GM21619 (cell line): ENCODE measurements around the gene OR2W3.

Experiments used
- ATAC-seq: cut with Tn5 transposase; IDR thresholded peaks from one replicate; pipeline ENCODE4 v1.9.1; 2021; ENCODE audit not compliant: unreplicated experiment

Gene OR2W3

GRCh38 chr1:247895163-247895637, at the start of gene OR2W3:
Gene OR2W3, plus strand, starts transcription at chr1:247895587. Its CDS starts 0 bp downstream, at chr1:247895587.
- ATAC-seq = no peak

GRCh38 chr1:247845693-247846017, 49.7 kb upstream of the OR2W3 start:
- ATAC-seq = no peak

DNA sequence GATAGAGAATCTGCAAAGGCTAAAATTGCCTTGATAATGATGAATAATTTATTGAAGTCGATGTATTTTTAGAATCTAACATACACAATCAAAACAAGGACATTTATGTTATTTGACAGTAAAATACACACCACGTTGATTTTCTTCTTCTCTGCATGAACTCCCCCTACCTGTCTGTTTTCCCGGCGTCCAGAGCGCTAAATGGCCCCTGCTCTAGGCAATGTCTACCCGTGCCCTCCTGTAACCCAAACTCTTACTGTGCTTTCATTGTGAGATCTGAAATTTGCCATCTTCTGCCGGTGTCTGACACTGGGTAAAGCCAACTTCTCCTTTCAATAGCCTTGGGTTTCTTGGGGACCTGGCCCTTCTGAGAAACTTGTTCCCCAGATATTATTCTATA, 47.0 kb upstream of the OR2W3 start:
- no peak for ATAC-seq

- no peak for ATAC-seq
Measured at GRCh38 chr1:247849616-247850015, 45.8 kb upstream of the OR2W3 start.

DNA sequence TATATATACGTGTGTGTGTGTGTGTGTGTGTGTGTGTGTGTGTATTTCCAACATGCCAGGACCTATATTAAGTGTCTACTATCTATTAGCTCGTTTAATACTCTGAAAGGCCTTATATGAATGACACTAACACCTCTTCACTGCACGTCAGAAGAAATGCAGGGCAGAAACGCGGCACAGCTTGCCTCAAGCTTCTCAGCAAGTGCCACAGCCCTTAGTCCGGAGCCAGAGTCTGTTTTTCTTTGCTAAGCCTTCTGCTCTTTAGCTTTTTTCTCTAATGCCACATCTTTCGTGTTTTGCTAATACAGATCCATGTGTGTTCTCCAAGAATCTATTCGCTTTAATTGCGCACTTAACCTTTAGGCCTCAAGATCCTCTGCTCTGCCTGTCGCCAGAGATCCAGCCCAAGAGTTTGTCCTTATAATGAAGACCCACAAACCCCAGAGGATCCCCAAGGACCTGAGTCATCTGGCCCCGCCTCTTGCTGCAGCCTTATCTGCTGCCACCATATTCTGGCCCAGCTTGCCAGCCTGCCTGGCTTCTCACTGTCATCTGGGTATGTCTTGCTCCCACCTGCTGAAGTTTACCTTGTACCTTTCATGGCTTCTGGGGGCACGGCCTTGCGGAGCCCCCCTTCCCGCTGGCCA, 40.4 kb upstream of the OR2W3 start:
- ATAC-seq = no peak

DNA sequence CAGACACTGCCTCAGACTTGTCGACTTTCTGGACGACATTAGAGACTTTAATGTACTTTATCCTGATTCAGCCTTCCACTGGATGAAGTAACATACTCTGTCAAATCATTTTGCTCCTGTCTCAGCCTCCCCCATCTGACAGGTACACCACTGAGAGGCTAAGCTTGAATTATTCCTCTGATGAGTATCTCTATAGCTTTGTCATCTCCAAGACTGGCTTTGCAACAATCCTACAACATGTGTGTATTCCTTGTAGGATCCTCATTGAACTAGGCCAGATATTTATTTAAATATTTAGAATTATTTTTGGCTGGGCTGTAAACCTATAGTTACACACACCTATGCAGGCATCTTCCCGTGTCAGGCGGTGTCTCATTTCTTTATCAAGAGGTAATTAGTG, 39.5 kb upstream of the OR2W3 start:
- ATAC-seq = no peak

- ATAC-seq = peak; percentile 46
Measured at GRCh38 chr1:247857069-247857984, 38.1 kb upstream of the OR2W3 start, which contains the start of gene TRIM58. Gene TRIM58, plus strand, starts transcription at chr1:247857187. Its CDS starts 60 bp downstream, at chr1:247857247.

DNA sequence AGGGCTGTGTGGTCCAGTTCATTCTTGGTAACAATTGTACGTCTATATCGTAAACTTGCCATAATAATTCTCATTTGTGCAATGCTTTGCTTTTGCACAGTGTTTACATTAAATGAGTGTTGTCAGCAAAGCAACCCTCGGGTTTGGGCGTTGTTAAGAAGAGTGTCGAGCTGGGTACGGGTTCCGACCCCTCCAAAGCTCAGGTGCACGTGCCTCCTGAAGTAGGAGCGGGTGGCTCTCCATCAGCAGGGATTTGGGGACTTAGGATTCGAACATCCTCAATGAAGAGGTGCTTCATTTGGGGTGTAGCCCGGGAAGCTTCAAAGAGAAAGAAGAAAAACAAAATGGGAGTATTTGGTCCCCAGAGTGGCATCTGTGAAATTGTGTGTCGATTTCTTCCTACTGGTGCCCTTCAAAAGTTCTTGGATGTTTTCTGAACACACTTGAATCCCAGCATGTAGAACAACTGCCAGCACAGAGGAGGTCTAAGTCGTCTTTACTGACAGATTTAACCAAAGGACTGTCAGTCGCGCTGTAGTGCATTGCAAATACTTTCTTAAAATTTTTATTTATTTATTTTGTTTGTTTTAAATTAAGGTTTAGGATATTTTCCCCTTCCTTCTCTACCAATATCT, 37.3 kb upstream of the OR2W3 start:
- no peak for ATAC-seq

- ATAC-seq = no peak
Measured at GRCh38 chr1:247862756-247863155, 32.6 kb upstream of the OR2W3 start.

- no peak for ATAC-seq
Measured at GRCh38 chr1:247864644-247865043, 30.7 kb upstream of the OR2W3 start.

DNA sequence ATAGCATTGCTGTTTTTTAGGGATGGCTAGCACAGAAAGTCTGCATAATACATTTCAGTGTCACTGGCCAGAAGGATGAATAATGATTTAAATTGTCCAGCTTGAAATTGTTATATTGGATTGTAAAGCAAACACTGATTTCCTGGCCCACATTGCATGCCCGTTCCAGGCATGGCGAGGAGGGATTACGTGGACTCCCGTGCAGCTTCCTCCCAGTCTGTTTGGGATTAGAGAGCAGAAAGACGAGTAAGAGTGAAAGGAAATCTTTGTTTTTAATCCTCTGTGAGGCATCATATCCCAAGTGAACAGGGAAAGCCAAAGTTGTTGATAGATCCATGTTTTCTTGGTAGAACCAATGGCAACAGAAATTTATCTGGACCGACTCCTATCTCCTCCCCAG, 30.0 kb upstream of the OR2W3 start:
- ATAC-seq = no peak

- no peak for ATAC-seq
Measured at GRCh38 chr1:247883346-247883745, 12.0 kb upstream of the OR2W3 start.

GRCh38 chr1:247884797-247885413, 10.5 kb upstream of the OR2W3 start:
- no peak for ATAC-seq

- no peak for ATAC-seq
Measured at GRCh38 chr1:247895976-247896375, 589 bp downstream of the OR2W3 start.

GRCh38 chr1:247904122-247904521, 8.7 kb downstream of the OR2W3 start:
- ATAC-seq = no peak

DNA sequence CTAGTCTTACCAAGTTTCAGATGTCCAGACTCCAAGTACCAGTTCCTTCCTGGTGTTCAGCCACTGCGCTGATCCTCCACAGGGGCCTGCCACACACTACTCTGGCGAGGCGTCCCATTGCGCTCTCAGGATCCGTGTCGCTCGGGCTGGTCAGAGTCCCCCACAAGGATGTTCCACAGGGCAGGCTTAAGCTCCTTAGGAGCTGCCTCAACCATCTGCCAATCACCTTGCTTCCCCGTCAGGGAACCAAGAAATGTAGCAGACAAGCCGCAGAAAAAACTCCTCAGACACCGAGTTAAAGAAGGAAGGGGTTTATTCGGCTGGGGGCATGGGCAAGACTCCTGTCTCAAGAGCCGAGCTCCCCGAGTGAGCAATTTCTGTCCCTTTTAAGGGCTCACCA, 9.8 kb downstream of the OR2W3 start:
- no peak for ATAC-seq

DNA sequence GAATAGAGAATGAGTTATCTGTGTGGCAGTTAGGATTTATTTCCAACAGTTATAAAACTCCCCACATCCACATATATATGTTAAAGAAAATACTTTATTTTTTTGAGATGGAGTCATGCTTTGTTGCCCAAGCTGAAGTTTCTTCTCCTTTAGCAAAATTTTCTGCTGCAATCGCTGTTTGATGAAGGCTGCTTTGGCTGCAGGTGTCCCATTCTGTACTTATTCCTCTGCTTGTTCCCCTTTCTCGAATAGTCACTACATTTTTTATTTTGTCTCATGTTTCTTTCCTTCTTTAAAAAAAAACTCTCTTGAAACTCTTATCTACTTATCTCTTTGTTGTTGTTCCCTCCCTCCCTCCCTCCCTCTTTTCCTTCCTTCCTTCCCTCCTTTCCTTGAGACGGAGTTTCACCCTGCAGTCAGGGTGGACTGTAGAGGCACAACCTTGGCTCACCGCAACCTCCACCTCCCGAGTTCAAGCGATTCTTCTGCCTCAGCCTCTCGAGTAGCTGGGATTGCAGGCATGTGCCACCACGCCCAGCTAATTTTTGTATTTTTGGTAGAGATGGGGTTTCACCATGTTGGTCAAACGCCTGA, 10.6 kb downstream of the OR2W3 start:
- ATAC-seq = no peak

DNA sequence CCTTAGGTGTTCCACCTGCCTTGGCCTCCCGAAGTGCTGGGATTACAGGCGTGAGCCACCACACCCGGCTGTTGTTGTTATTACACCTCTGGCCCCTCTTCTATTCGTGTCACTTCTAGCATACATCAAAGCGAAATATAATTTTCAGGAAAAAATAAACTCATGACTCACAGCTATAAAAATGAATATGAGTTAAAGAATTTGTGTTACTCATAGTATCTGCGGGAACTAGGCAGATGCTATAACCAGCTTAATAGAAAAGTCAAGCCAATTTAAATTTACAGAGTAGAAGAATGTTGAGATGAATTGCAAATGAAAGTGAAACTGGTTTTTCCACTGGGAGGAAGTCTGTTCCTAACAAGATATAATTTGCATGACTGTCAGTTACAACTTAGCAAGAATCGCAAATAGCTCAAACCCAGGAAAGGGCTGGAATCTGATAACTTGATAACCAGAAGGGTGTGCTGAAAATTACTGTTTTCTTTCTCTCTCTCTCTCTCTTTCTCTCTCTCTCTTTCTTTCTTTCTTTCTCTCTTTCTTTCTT, 11.2 kb downstream of the OR2W3 start:
- ATAC-seq = no peak

DNA sequence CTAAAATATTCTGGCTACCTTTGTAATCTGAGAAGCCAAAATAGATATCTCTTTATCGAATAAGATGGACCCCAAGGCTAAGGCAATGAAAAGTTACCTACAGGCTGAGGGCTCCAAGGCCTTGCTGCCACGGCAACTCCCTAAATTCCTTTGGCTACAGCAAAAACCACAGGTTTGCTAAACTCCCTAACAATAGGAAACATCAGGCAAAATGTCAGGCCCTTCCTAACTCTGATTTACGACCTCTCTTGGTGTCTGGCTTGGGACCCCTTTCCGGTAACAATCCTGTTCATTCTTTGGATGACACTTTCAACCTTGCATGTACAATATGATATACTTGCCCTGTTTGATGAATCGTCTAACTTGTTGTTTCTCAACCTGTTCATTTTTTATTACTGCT, 13.4 kb downstream of the OR2W3 start:
- no peak for ATAC-seq

DNA sequence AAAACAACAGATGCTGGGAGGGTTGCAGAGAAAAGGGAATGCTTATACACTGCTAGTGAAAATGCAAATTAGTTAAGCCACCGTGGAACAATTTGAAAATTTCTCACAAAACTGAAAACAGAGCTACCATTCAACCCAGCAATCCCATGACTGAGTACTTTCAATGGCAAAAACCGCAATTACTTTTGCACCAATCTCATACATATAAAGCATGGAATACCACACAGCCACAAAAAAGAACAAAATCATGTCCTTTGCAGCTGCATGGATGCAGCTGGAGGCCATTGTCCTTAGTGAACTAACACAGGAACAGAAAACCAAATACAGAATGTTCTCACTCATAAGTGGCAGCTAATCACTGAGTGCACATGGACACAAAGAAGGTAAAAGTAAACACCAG, 18.4 kb downstream of the OR2W3 start:
- no peak for ATAC-seq
